ENCODE data around the gene APBA3. TPM values are rescaled to one million over a fixed set of nuclear protein-coding genes. Genes with fewer than 3 reads are reported as not detected.
A peak's percentile ranks its signal among the peaks of the same experiment; 100 is the strongest.

APBA3 gene
- total and polyA plus RNA-seq, 7 experiments from 2014 or later, result 30.7 to 77.3 (median 62.3) TPM

- H3K4me1 Mint-ChIP-seq, result peaks cover 17 to 40% (median 34%) of the 10 kb centered on the region in 7 donors
- H3K36me3 Mint-ChIP-seq, result peaks cover 0 to 13% (median 11%) of the 10 kb centered on the region in 5 donors
- H3K4me3 Mint-ChIP-seq, result peak overlapping the region in 1 of 10 donors; percentile 72
- ATAC-seq, result no peak
- H3K36me3 ChIP-seq (ENCODE audit: control insufficient read depth in 2 of 3, insufficient read depth in 3 of 3, low read length in 3 of 3), result peaks cover 0 to 47% (median 7%) of the 10 kb centered on the region in 3 experiments
- POLR2A ChIA-PET, result no interaction called here
- DNase-seq, result no peak
- H3K4me3 ChIP-seq (ENCODE audit: low read length), result no peak overlapping the region
- peaks cover 14 to 28% of the 10 kb centered on the region in 2 donors for H3K4me1 ChIP-seq (ENCODE audit: control insufficient read depth in 2 of 2, insufficient read depth in 2 of 2, low read length in 2 of 2)
- H3K27me3 ChIP-seq (ENCODE audit: control insufficient read depth in 2 of 2, insufficient read depth in 2 of 2, low read length in 2 of 2), result no peaks in the 10 kb centered on the region
- intact Hi-C loops (cut with micrococcal nuclease), result loop anchor here in 1 of 2 donors (10.0 kb wide), 1 partner anchor 210 kb away; the partner anchor contains the start of gene MFSD12
- no peak overlapping the region for H3K27ac ChIP-seq (ENCODE audit: low read depth, low read length)
- H3K27me3 Mint-ChIP-seq, result peaks cover 0 to 5% (median 0%) of the 10 kb centered on the region in 5 donors
- CTCF ChIA-PET, result no interaction called here
- peaks cover 0 to 8% (median 0%) of the 10 kb centered on the region in 11 donors for H3K9me3 Mint-ChIP-seq
- no peak overlapping the region for H3K27ac Mint-ChIP-seq
- H3K9me3 ChIP-seq (ENCODE audit: control insufficient read depth in 2 of 3, low read length in 3 of 3), result no peaks in the 10 kb centered on the region
Observed at GRCh38 chr19:3765121-3765520, 3.6 kb upstream of the APBA3 start.

GRCh38 chr19:3762501-3763459 lies 1.3 kb upstream of the APBA3 start, which contains the start of gene MRPL54:
TSS of gene MRPL54 (plus strand) at chr19:3762682. CDS start at chr19:3762701, 19 bp downstream.
- peaks cover 0 to 5% (median 0%) of the 10 kb centered on the region in 5 donors for H3K27me3 Mint-ChIP-seq
- Histone ChIP-seq H3K9me3 (ENCODE audit: control insufficient read depth in 2 of 3, low read length in 3 of 3) (no peaks in the 10 kb centered on the region), H3K27me3 (ENCODE audit: control insufficient read depth in 2 of 2, insufficient read depth in 2 of 2, low read length in 2 of 2) (no peaks in the 10 kb centered on the region), H3K4me1 (ENCODE audit: control insufficient read depth in 2 of 2, insufficient read depth in 2 of 2, low read length in 2 of 2) (peaks cover 19 to 44% of the 10 kb centered on the region in 2 donors), H3K27ac (ENCODE audit: low read depth, low read length) (peak within 1 kb of the TSS; percentile 100), H3K4me3 (ENCODE audit: low read length) (peak within 1 kb of the TSS; percentile 96), H3K36me3 (ENCODE audit: control insufficient read depth in 2 of 3, insufficient read depth in 3 of 3, low read length in 3 of 3) (peaks cover 0 to 31% (median 7%) of the 10 kb centered on the region in 3 experiments)
- DNase-seq (peak; percentile 98 to 100 (median 100)), ATAC-seq (peak; percentile 89)
- peaks cover 23 to 59% (median 39%) of the 10 kb centered on the region in 7 donors for H3K4me1 Mint-ChIP-seq
- intact Hi-C loops (cut with micrococcal nuclease), result loop anchor here (1.0 to 10.0 kb wide), 21 partner anchors 41 to 1205 kb away; partner anchors contain the start of genes FZR1 (in 2 of the 2), HMG20B (in 2 of the 2), NCLN (in 2 of the 2) and YJU2 (in 2 of the 2)
- POLR2A ChIA-PET, result interaction anchor here (0.6 to 3.0 kb wide), 50 partner anchors 8 to 969 kb away, joined by 3 to 43 read pairs (median 4); partner anchors contain the start of genes CHAF1A, EEF2, HDGFL2 and HMG20B
- H3K36me3 Mint-ChIP-seq, result peaks cover 0 to 12% (median 6%) of the 10 kb centered on the region in 5 donors
- H3K4me3 Mint-ChIP-seq, result peak within 1 kb of the TSS; percentile 93 to 99 (median 98)
- CTCF ChIA-PET, result interaction anchor here (0.7 to 3.2 kb wide), 16 partner anchors 14 to 639 kb away, joined by 3 to 20 read pairs (median 3); partner anchors contain the start of gene EEF2
- peak within 1 kb of the TSS; percentile 99 to 100 (median 100) for H3K27ac Mint-ChIP-seq
- peaks cover 0 to 8% (median 0%) of the 10 kb centered on the region in 11 donors for H3K9me3 Mint-ChIP-seq

GRCh38 chr19:3762130-3762473 lies 610 bp upstream of the APBA3 start:
- H3K4me3 ChIP-seq (ENCODE audit: low read length), result no peak overlapping the region
- ChIA-PET CTCF (interaction anchor here (0.7 to 3.2 kb wide), 13 partner anchors 13 to 640 kb away, joined by 3 to 20 read pairs (median 3); partner anchors contain the start of gene EEF2), POLR2A (interaction anchor here (0.6 to 3.0 kb wide), 40 partner anchors 9 to 968 kb away, joined by 3 to 43 read pairs (median 4); partner anchors contain the start of genes CHAF1A, EEF2, HMG20B and MFSD12)
- H3K36me3 ChIP-seq (ENCODE audit: control insufficient read depth in 2 of 3, insufficient read depth in 3 of 3, low read length in 3 of 3), result peaks cover 0 to 31% (median 7%) of the 10 kb centered on the region in 3 experiments
- no peak for DNase-seq
- H3K4me3 Mint-ChIP-seq, result peak overlapping the region; percentile 93 to 99 (median 98)
- no peaks in the 10 kb centered on the region for H3K27me3 ChIP-seq (ENCODE audit: control insufficient read depth in 2 of 2, insufficient read depth in 2 of 2, low read length in 2 of 2)
- H3K27me3 Mint-ChIP-seq, result peaks cover 0 to 5% (median 0%) of the 10 kb centered on the region in 5 donors
- peaks cover 0 to 11% (median 6%) of the 10 kb centered on the region in 5 donors for H3K36me3 Mint-ChIP-seq
- peaks cover 19 to 44% of the 10 kb centered on the region in 2 donors for H3K4me1 ChIP-seq (ENCODE audit: control insufficient read depth in 2 of 2, insufficient read depth in 2 of 2, low read length in 2 of 2)
- no peak for ATAC-seq
- peak overlapping the region; percentile 100 for H3K27ac ChIP-seq (ENCODE audit: low read depth, low read length)
- H3K9me3 Mint-ChIP-seq, result peaks cover 0 to 8% (median 0%) of the 10 kb centered on the region in 11 donors
- H3K27ac Mint-ChIP-seq, result peak overlapping the region; percentile 99 to 100 (median 100)
- H3K9me3 ChIP-seq (ENCODE audit: control insufficient read depth in 2 of 3, low read length in 3 of 3), result no peaks in the 10 kb centered on the region
- H3K4me1 Mint-ChIP-seq, result peaks cover 23 to 61% (median 39%) of the 10 kb centered on the region in 7 donors
- intact Hi-C loops (cut with micrococcal nuclease), result loop anchor here (1.0 to 10.0 kb wide), 19 partner anchors 41 to 1205 kb away; partner anchors contain the start of genes FZR1 (in 2 of the 2), HMG20B (in 2 of the 2), NCLN (in 2 of the 2) and ANKRD24 (in 1 of the 2)

- peaks cover 0 to 8% (median 0%) of the 10 kb centered on the region in 11 donors for H3K9me3 Mint-ChIP-seq
- H3K27me3 Mint-ChIP-seq, result peaks cover 0 to 5% (median 0%) of the 10 kb centered on the region in 5 donors
- H3K4me1 Mint-ChIP-seq, result peaks cover 20 to 62% (median 38%) of the 10 kb centered on the region in 7 donors
- H3K36me3 Mint-ChIP-seq, result peaks cover 0 to 6% (median 4%) of the 10 kb centered on the region in 5 donors
- peaks cover 0 to 26% (median 0%) of the 10 kb centered on the region in 3 experiments for H3K36me3 ChIP-seq (ENCODE audit: control insufficient read depth in 2 of 3, insufficient read depth in 3 of 3, low read length in 3 of 3)
- H3K27ac ChIP-seq (ENCODE audit: low read depth, low read length), result peak overlapping the region; percentile 100
- no peaks in the 10 kb centered on the region for H3K9me3 ChIP-seq (ENCODE audit: control insufficient read depth in 2 of 3, low read length in 3 of 3)
- peak overlapping the region; percentile 96 for H3K4me3 ChIP-seq (ENCODE audit: low read length)
- H3K27me3 ChIP-seq (ENCODE audit: control insufficient read depth in 2 of 2, insufficient read depth in 2 of 2, low read length in 2 of 2), result no peaks in the 10 kb centered on the region
- intact Hi-C loops (cut with micrococcal nuclease), result loop anchor here (1.0 to 10.0 kb wide), 16 partner anchors 52 to 1206 kb away; partner anchors contain the start of genes ANKRD24 (in 2 of the 2), SIRT6 (in 2 of the 2), DPP9 (in 1 of the 2) and EEF2 (in 1 of the 2)
- ChIA-PET CTCF (interaction anchor here (1.2 to 3.2 kb wide), 3 partner anchors 20 to 96 kb away, joined by 3 to 20 read pairs (median 6); no protein-coding TSS in a partner anchor), POLR2A (interaction anchor here (0.6 to 3.0 kb wide), 7 partner anchors 9 to 401 kb away, joined by 3 to 18 read pairs (median 5); no protein-coding TSS in a partner anchor)
- H3K4me1 ChIP-seq (ENCODE audit: control insufficient read depth in 2 of 2, insufficient read depth in 2 of 2, low read length in 2 of 2), result peaks cover 19 to 37% of the 10 kb centered on the region in 2 donors
- ATAC-seq (no peak), DNase-seq (peak in 7 of 9 donors; percentile 23 to 58 (median 36))
- peak overlapping the region; percentile 92 to 99 (median 96) for H3K4me3 Mint-ChIP-seq
- peak overlapping the region; percentile 97 to 100 (median 99) for H3K27ac Mint-ChIP-seq
Observed at GRCh38 chr19:3760871-3761361, 576 bp downstream of the APBA3 start.

- peak overlapping the region; percentile 40 for H3K27ac ChIP-seq (ENCODE audit: low read depth, low read length)
- ATAC-seq, result no peak
- Mint-ChIP-seq H3K27ac (peak overlapping the region in 6 of 9 donors; percentile 9 to 100 (median 28)), H3K4me3 (peak overlapping the region; percentile 54 to 99 (median 96)), H3K36me3 (peaks cover 0 to 6% (median 5%) of the 10 kb centered on the region in 5 donors), H3K4me1 (peaks cover 28 to 74% (median 46%) of the 10 kb centered on the region in 7 donors), H3K27me3 (peaks cover 0 to 5% (median 0%) of the 10 kb centered on the region in 5 donors), H3K9me3 (peaks cover 0 to 8% (median 0%) of the 10 kb centered on the region in 11 donors)
- ChIA-PET POLR2A (interaction anchor here (0.6 to 1.9 kb wide), 6 partner anchors 10 to 133 kb away, joined by 3 to 7 read pairs (median 4); no protein-coding TSS in a partner anchor), CTCF (interaction anchor here (0.5 kb wide), 1 partner anchor 12 kb away, joined by 5 read pairs; no protein-coding TSS in a partner anchor)
- H3K9me3 ChIP-seq (ENCODE audit: control insufficient read depth in 2 of 3, low read length in 3 of 3), result no peaks in the 10 kb centered on the region
- H3K4me1 ChIP-seq (ENCODE audit: control insufficient read depth in 2 of 2, insufficient read depth in 2 of 2, low read length in 2 of 2), result peaks cover 19 to 37% of the 10 kb centered on the region in 2 donors
- no peak overlapping the region for H3K4me3 ChIP-seq (ENCODE audit: low read length)
- no peak for DNase-seq
- no peaks in the 10 kb centered on the region for H3K27me3 ChIP-seq (ENCODE audit: control insufficient read depth in 2 of 2, insufficient read depth in 2 of 2, low read length in 2 of 2)
- intact Hi-C loops (cut with micrococcal nuclease), result loop anchor here (2.0 to 10.0 kb wide), 11 partner anchors 53 to 1208 kb away; partner anchors contain the start of genes ANKRD24 (in 1 of the 2), DPP9 (in 1 of the 2), EEF2 (in 1 of the 2) and FEM1A (in 1 of the 2)
- H3K36me3 ChIP-seq (ENCODE audit: control insufficient read depth in 2 of 3, insufficient read depth in 3 of 3, low read length in 3 of 3), result peaks cover 0 to 19% (median 0%) of the 10 kb centered on the region in 3 experiments
Observed at GRCh38 chr19:3759482-3760254, 1.8 kb downstream of the APBA3 start.
